Activated B cell treated with CpG ODN at 0.5 μM for 24 hours (primary cell): ENCODE data around the gene C16orf96. TPM values are rescaled to one million over a fixed set of nuclear protein-coding genes. Genes with fewer than 3 reads are reported as not detected.
"Not testable (repeated sequence)": the region's sequence is repeated elsewhere in the genome, so short reads cannot be mapped to it uniquely, and the experiment has no call there.

Experiments
- ATAC-seq: fragments of 200-7000 bp; cut with Tn5 transposase; one replicate; pipeline ENCODE4 v1.10.0; 2021; ENCODE audit warnings: low read depth, mild to moderate bottlenecking, moderate library complexity
- CTCF ChIA-PET: fragments of 350-600 bp; sonication (Branson Sonifier 250); formaldehyde crosslinking; loops from one replicate; lab custom pipeline; 2021; ENCODE audit warnings: antibody characterized with exemption; lab: Charles Lee
- POLR2A ChIA-PET: fragments of 350-600 bp; sonication (Branson Sonifier 250); formaldehyde crosslinking; loops from one replicate; lab custom pipeline; 2021; ENCODE audit warnings: antibody characterized with exemption; lab: Charles Lee
- DNase-seq: peaks from one replicate; pipeline ENCODE4 v3.0.0; 2022
- H3K27ac Mint-ChIP-seq: one replicate; pipeline ENCODE4 v1.8.0; 2020; ENCODE audit warnings: mixed read lengths
- H3K27me3 Mint-ChIP-seq: one replicate; pipeline ENCODE4 v1.8.0; 2021; ENCODE audit warnings: mixed read lengths
- H3K36me3 Mint-ChIP-seq: one replicate; pipeline ENCODE4 v1.8.0; 2021; ENCODE audit warnings: low read depth, mixed read lengths
- H3K4me1 Mint-ChIP-seq: one replicate; pipeline ENCODE4 v1.8.0; 2021; ENCODE audit warnings: mixed read lengths
- H3K4me3 Mint-ChIP-seq: one replicate; pipeline ENCODE4 v1.8.0; 2020; ENCODE audit warnings: mild to moderate bottlenecking, mixed read lengths
- H3K9me3 Mint-ChIP-seq: one replicate; pipeline ENCODE4 v1.8.0; 2020; ENCODE audit warnings: mixed read lengths
- CTCF ChIP-seq: fragments of 200-600 bp; IDR thresholded peaks from one replicate; pipeline ENCODE4 v1.8.0; 2022; ENCODE audit warnings: antibody characterized with exemption, mild to moderate bottlenecking
- intact Hi-C: fragments of 100-400 bp; cut with micrococcal nuclease; formaldehyde crosslinking; loops from one replicate; pipeline ENCODE4 v1.15.1; 2024
- total RNA-seq: library from RNA; stranded (reverse); gene quantifications from 2 replicates; pipeline ENCODE4 v1.2.3, GENCODE V29; 2022

Gene C16orf96
- total RNA-seq, 1 donor from 2014 or later: 0.13 TPM

- no peak for DNase-seq
- Mint-ChIP-seq H3K9me3 (no peaks in the 10 kb centered on the region), H3K36me3 (no peaks in the 10 kb centered on the region), H3K4me1 (no peaks in the 10 kb centered on the region), H3K27me3 (no peaks in the 10 kb centered on the region), H3K4me3 (no peak overlapping the region), H3K27ac (no peak overlapping the region)
- ChIA-PET CTCF (no interaction called here), POLR2A (no interaction called here)
- intact Hi-C loops: no loop called here
- TF ChIP-seq CTCF: no peak
- ATAC-seq: no peak
Observed at GRCh38 chr16:4564661-4565267, 8.6 kb downstream of the C16orf96 start.

GRCh38 chr16:4566144-4566543 is 10.0 kb downstream of the C16orf96 start:
- TF ChIP-seq CTCF: no peak
- H3K27ac Mint-ChIP-seq: no peak overlapping the region
- DNase-seq (no peak), ATAC-seq (no peak)
- no peaks in the 10 kb centered on the region for H3K4me1 Mint-ChIP-seq
- H3K9me3 Mint-ChIP-seq: no peaks in the 10 kb centered on the region
- ChIA-PET POLR2A (no interaction called here), CTCF (no interaction called here)
- no peaks in the 10 kb centered on the region for H3K27me3 Mint-ChIP-seq
- H3K36me3 Mint-ChIP-seq: no peaks in the 10 kb centered on the region
- no peak overlapping the region for H3K4me3 Mint-ChIP-seq
- intact Hi-C loops: no loop called here

GRCh38 chr16:4570086-4570485 is 13.9 kb downstream of the C16orf96 start:
- Mint-ChIP-seq H3K27ac (no peak overlapping the region), H3K4me1 (no peaks in the 10 kb centered on the region), H3K4me3 (no peak overlapping the region), H3K27me3 (no peaks in the 10 kb centered on the region), H3K9me3 (no peaks in the 10 kb centered on the region), H3K36me3 (no peaks in the 10 kb centered on the region)
- no peak for ATAC-seq
- CTCF ChIA-PET: no interaction called here
- intact Hi-C loops: no loop called here
- no peak for DNase-seq
- POLR2A ChIA-PET: no interaction called here
- TF ChIP-seq CTCF: no peak

- CTCF ChIA-PET: no interaction called here
- no peaks in the 10 kb centered on the region for H3K4me1 Mint-ChIP-seq
- no peaks in the 10 kb centered on the region for H3K36me3 Mint-ChIP-seq
- ATAC-seq: no peak
- TF ChIP-seq CTCF: no peak
- H3K27ac Mint-ChIP-seq: no peak overlapping the region
- intact Hi-C loops: no loop called here
- no peaks in the 10 kb centered on the region for H3K9me3 Mint-ChIP-seq
- POLR2A ChIA-PET: no interaction called here
- no peak for DNase-seq
- no peaks in the 10 kb centered on the region for H3K27me3 Mint-ChIP-seq
- H3K4me3 Mint-ChIP-seq: no peak overlapping the region
Observed at GRCh38 chr16:4570688-4571321, 14.7 kb downstream of the C16orf96 start.

- Mint-ChIP-seq H3K4me3 (no peak overlapping the region), H3K4me1 (no peaks in the 10 kb centered on the region), H3K9me3 (no peaks in the 10 kb centered on the region), H3K27ac (no peak overlapping the region), H3K36me3 (no peaks in the 10 kb centered on the region), H3K27me3 (no peaks in the 10 kb centered on the region)
- DNase-seq: no peak
- POLR2A ChIA-PET: no interaction called here
- TF ChIP-seq CTCF: no peak
- no peak for ATAC-seq
- intact Hi-C loops: no loop called here
- CTCF ChIA-PET: no interaction called here
Observed at GRCh38 chr16:4572715-4573114, 16.6 kb downstream of the C16orf96 start.

GRCh38 chr16:4573926-4574325 is 17.8 kb downstream of the C16orf96 start:
- CTCF ChIA-PET, H3K4me1 Mint-ChIP-seq, H3K36me3 Mint-ChIP-seq, POLR2A ChIA-PET, H3K27me3 Mint-ChIP-seq, H3K27ac Mint-ChIP-seq, intact Hi-C loops, H3K9me3 Mint-ChIP-seq, DNase-seq, ATAC-seq, H3K4me3 Mint-ChIP-seq: not testable (repeated sequence)
